Pons (tissue), 1 donor: Measurements from ENCODE around the gene HIGD2A.

Experiments used
- DNase-seq: peaks from one replicate; pipeline ENCODE4 v3.0.0-alpha.2; 2016; ENCODE audit warnings: low spot score

Gene HIGD2A

GRCh38 chr5:176415952-176416924 lies 27.7 kb downstream of the HIGD2A start, which contains the start of gene CLTB:
CLTB (minus strand) TSS chr5:176416539; CDS start chr5:176416363, 176 bp downstream.
- peak; percentile 79 for DNase-seq

GRCh38 chr5:176416965-176417364 lies 28.4 kb downstream of the HIGD2A start:
- no peak for DNase-seq

- no peak for DNase-seq
These were observed 29.7 kb downstream of the HIGD2A start for GRCh38 chr5:176418251-176418650.

- DNase-seq: no peak
These were observed 31.5 kb downstream of the HIGD2A start for GRCh38 chr5:176420086-176420485.

GRCh38 chr5:176420972-176421544 lies 32.5 kb downstream of the HIGD2A start:
- no peak for DNase-seq

GRCh38 chr5:176424181-176424580 lies 35.6 kb downstream of the HIGD2A start:
- no peak for DNase-seq

GRCh38 chr5:176425138-176425537 lies 36.6 kb downstream of the HIGD2A start:
- DNase-seq: no peak

- no peak for DNase-seq
These were observed 37.2 kb downstream of the HIGD2A start for GRCh38 chr5:176425791-176426190.

GRCh38 chr5:176426876-176427275 lies 38.3 kb downstream of the HIGD2A start:
- no peak for DNase-seq

- DNase-seq: no peak
These were observed 39.4 kb downstream of the HIGD2A start for GRCh38 chr5:176427971-176428370.

GRCh38 chr5:176429972-176430371 lies 41.4 kb downstream of the HIGD2A start:
- no peak for DNase-seq

GRCh38 chr5:176432707-176433106 lies 44.2 kb downstream of the HIGD2A start:
- DNase-seq: no peak

- no peak for DNase-seq
These were observed 48.1 kb downstream of the HIGD2A start for GRCh38 chr5:176436656-176437055.

- DNase-seq: no peak
These were observed 50.6 kb downstream of the HIGD2A start for GRCh38 chr5:176438959-176439757.
